ENCODE data around the gene DENND2A. TPM values are rescaled to one million over a fixed set of nuclear protein-coding genes. Genes with fewer than 3 reads are reported as not detected.
A peak's percentile ranks its signal among the peaks of the same experiment; 100 is the strongest.

DENND2A gene
- total and polyA plus RNA-seq, 2 of the 4 experiments (the other 2 are of a cell fraction): 7.5 to 10.3 TPM

- in situ Hi-C loops (cut with MboI; ENCODE audit: low sequenced_read_pairs) (no loop called here), dilution Hi-C loops (cut with HindIII; ENCODE audit: low sequenced_read_pairs, unreplicated experiment) (no loop called here), intact Hi-C loops (cut with micrococcal nuclease) (loop anchor here (1.0 kb wide), 2 partner anchors 351 to 872 kb away; no protein-coding TSS in a partner anchor)
- H4K20me1 ChIP-seq (ENCODE audit: insufficient read depth, low read length): no peaks in the 10 kb centered on the region
- ChIA-PET CTCF (interaction anchor here (1.1 kb wide), 1 partner anchor 8 kb away, joined by 3 read pairs; no protein-coding TSS in a partner anchor), POLR2A (ENCODE audit: unreplicated experiment) (interaction anchor here (0.6 kb wide), 1 partner anchor 243 kb away, joined by 17 read pairs; no protein-coding TSS in a partner anchor)
- H3K27me3 ChIP-seq (ENCODE audit: control insufficient read depth, insufficient read depth, low read length): peaks cover 3% of the 10 kb centered on the region; the same call in 1 of the 2 replicates
- no CpG with 5 or more reads among the region's 2 CpGs for WGBS, 2 experiments (ENCODE audit: extremely low coverage in 2 of 2, insufficient read length in 1 of 2)
- no peak overlapping the region for H4K91ac ChIP-seq (ENCODE audit: insufficient read depth, low read depth, low read length)
- H3K4me2 ChIP-seq (ENCODE audit: low read depth, low read length): peak overlapping the region; percentile 18; the same call in 1 of the 2 replicates
- no peak overlapping the region for H2AFZ ChIP-seq (replicated peaks; ENCODE audit: low read length, poor library complexity)
- H3K14ac ChIP-seq (replicated peaks; ENCODE audit: low read depth, low read length): no peak overlapping the region
- no peaks in the 10 kb centered on the region for H3K79me1 ChIP-seq (ENCODE audit: low read depth in 1 of 2, low read length in 2 of 2)
- DNase-seq (peak; percentile 31), ATAC-seq (ENCODE audit: low read depth) (peak; percentile 42)
- H3K36me3 ChIP-seq (ENCODE audit: control insufficient read depth, insufficient read depth, low read length): no peaks in the 10 kb centered on the region
- no peak overlapping the region for H3K23ac ChIP-seq (ENCODE audit: low read depth, low read length)
- no peak overlapping the region for H3K56ac ChIP-seq (ENCODE audit: extremely low read depth, insufficient read depth, low read length)
- no peak overlapping the region for H4K5ac ChIP-seq (ENCODE audit: low read depth, low read length)
- no peak overlapping the region for H2AK9ac ChIP-seq (replicated peaks; ENCODE audit: low read depth, low read length, poor library complexity)
- H3K9me3 ChIP-seq (ENCODE audit: control insufficient read depth, insufficient read depth, low read length): no peaks in the 10 kb centered on the region
- no peak overlapping the region for H2BK20ac ChIP-seq (ENCODE audit: low read depth, low read length)
- no peak overlapping the region for H3K4me3 ChIP-seq (ENCODE audit: insufficient read depth, low read depth, low read length)
- no peak overlapping the region for H2BK15ac ChIP-seq (ENCODE audit: low read depth, low read length)
- H3K9ac ChIP-seq (ENCODE audit: low read depth, low read length): no peak overlapping the region
- H4K8ac ChIP-seq (ENCODE audit: low read depth in 2 of 2, low read length in 2 of 2): no peak overlapping the region
- H3K18ac ChIP-seq (ENCODE audit: low read depth, low read length): no peak overlapping the region
- peaks cover 4% of the 10 kb centered on the region; the same call in 1 of the 2 replicates for H3K4me1 ChIP-seq (ENCODE audit: control insufficient read depth, insufficient read depth, low read length)
- no peak overlapping the region for H3K27ac ChIP-seq (ENCODE audit: insufficient read depth, low read length)
- TF ChIP-seq RAD21 (IDR thresholded peaks at IDR 0.05; ENCODE audit: low read length): peak; percentile 43
- TF ChIP-seq NFE2L2 (IDR thresholded peaks at IDR 0.05; ENCODE audit: low read depth, low read length): no peak
- no peak for TF ChIP-seq CEBPB (IDR thresholded peaks at IDR 0.05; ENCODE audit: low read depth, low read length)
- no peak for TF ChIP-seq RFX5 (IDR thresholded peaks at IDR 0.05; ENCODE audit: low read depth, low read length)
- no peak for TF ChIP-seq MAZ (IDR thresholded peaks at IDR 0.05; ENCODE audit: borderline replicate concordance, low read depth, low read length)
- no peak for TF ChIP-seq CHD1 (IDR thresholded peaks at IDR 0.05; ENCODE audit: low read depth, low read length)
- TF ChIP-seq MXI1 (IDR thresholded peaks at IDR 0.05; ENCODE audit: borderline replicate concordance, low read depth, low read length): no peak
- no peak for TF ChIP-seq MAFK (IDR thresholded peaks at IDR 0.05; ENCODE audit: low read depth, low read length)
- TF ChIP-seq BHLHE40 (IDR thresholded peaks at IDR 0.05; ENCODE audit: low read depth, low read length): no peak
- TF ChIP-seq ELK1 (IDR thresholded peaks at IDR 0.05; ENCODE audit: borderline replicate concordance, low read depth, low read length): no peak
- TF ChIP-seq SMC3 (IDR thresholded peaks at IDR 0.05; ENCODE audit: low read depth, low read length): peak; percentile 33; the same call in 1 of the 2 replicates
- TF ChIP-seq RCOR1 (IDR thresholded peaks at IDR 0.05; ENCODE audit: insufficient replicate concordance, low read length): no peak
- no peak for TF ChIP-seq POLR2A (IDR thresholded peaks at IDR 0.05; ENCODE audit: low read depth, low read length)
- TF ChIP-seq CTCF (conservative IDR thresholded peaks at IDR 0.05; ENCODE audit: low read depth, low read length): peak; percentile 41
- no peak for TF ChIP-seq USF2 (IDR thresholded peaks at IDR 0.05; ENCODE audit: low read depth, low read length)
- TF ChIP-seq FOS (IDR thresholded peaks at IDR 0.05; ENCODE audit: low read depth, low read length): no peak
- BruUV-seq (replicated peaks): no TSS peak
- no peak overlapping the region for H2BK5ac ChIP-seq (ENCODE audit: low read depth, low read length, poor library complexity, severe bottlenecking)
- no peak overlapping the region for H2AK5ac ChIP-seq (ENCODE audit: low read depth, low read length)
- no peak overlapping the region for H3K4ac ChIP-seq (ENCODE audit: low read depth, low read length)
- H3K9me1 ChIP-seq (ENCODE audit: insufficient read depth, low read length): no peaks in the 10 kb centered on the region
- no peak overlapping the region for H2BK120ac ChIP-seq (ENCODE audit: low read depth, low read length)
Measured at GRCh38 chr7:140661124-140661523, 20.5 kb upstream of the DENND2A start.

Measured in IMR-90 (cell line).